Testis (tissue), 3 donors: ENCODE data around the gene WIPF2. TPM values are rescaled to one million over a fixed set of nuclear protein-coding genes. Genes with fewer than 3 reads are reported as not detected.

Experiments used
- DNase-seq: peaks from one replicate; pipeline ENCODE4 v3.0.0-alpha.2; 2019
- H3K27ac ChIP-seq, 2 donors: fragments of 200-600 bp; sonication (generic); one replicate each; pipeline ENCODE4 v1.5.1; 2019
- H3K27me3 ChIP-seq: fragments of 200-600 bp; sonication (generic); one replicate; pipeline ENCODE4 v1.5.1; 2019
- H3K36me3 ChIP-seq: fragments of 200-600 bp; sonication (generic); one replicate; pipeline ENCODE4 v1.5.1; 2017; ENCODE audit warnings: low read depth; ENCODE audit errors: missing control alignments
- H3K4me1 ChIP-seq: fragments of 200-600 bp; sonication (generic); one replicate; pipeline ENCODE4 v1.5.1; 2019
- H3K4me3 ChIP-seq, 2 donors: fragments of 200-600 bp; sonication (generic); one replicate each; pipeline ENCODE4 v1.5.1; 2017 to 2019
- H3K9me3 ChIP-seq: fragments of 200-600 bp; sonication (generic); one replicate; pipeline ENCODE4 v1.5.1; 2017
- CTCF ChIP-seq, 3 experiments: fragments of 450-650 bp in 2 of 3; fragments of 200-600 bp in 1 of 3; sonication (generic) in 1 of 3; IDR thresholded peaks; one replicate each; pipeline ENCODE4 v1.5.1; 2016 to 2019; ENCODE audit warnings: antibody characterized with exemption in 3 of 3, mild to moderate bottlenecking in 2 of 3, moderate library complexity in 1 of 3
- POLR2A ChIP-seq: fragments of 450-650 bp; IDR thresholded peaks from one replicate; pipeline ENCODE4 v1.6.1; 2017; ENCODE audit warnings: antibody characterized with exemption, mild to moderate bottlenecking, moderate library complexity
- WGBS, 2 donors: methylation state at CpG; one replicate each; pipeline ENCODE4 v1.1.5; 2018; 5-methylcytosine and 5-hydroxymethylcytosine counted together
- intact Hi-C: fragments of 100-400 bp; cut with DNase I; formaldehyde crosslinking; loops from one replicate; pipeline ENCODE4 v1.15.1; 2023; ENCODE audit warnings: low total_unique reads
- polyA plus RNA-seq: library from polyadenylated mRNA; stranded (reverse); fragments of 350-450 nt; fragmentation: Illumina TruSeq; extraction: RNeasy Lipid Tissue Mini Kit (QIAGEN cat#74804); gene quantifications from one replicate; pipeline ENCODE4 v1.2.3, GENCODE V29; 2014; ENCODE audit warnings: low read depth, low replicate concordance; ENCODE audit not compliant: insufficient read depth
- total RNA-seq, 2 donors: library from RNA; depleted of rRNA; stranded (reverse); fragments of >200 nt; gene quantifications; one replicate each; pipeline ENCODE4 v1.2.3, GENCODE V29; 2016

The WIPF2 gene
- total and polyA plus RNA-seq, 3 donors from 2014 or later = 16.4 to 21.1 (median 20.1) TPM

- peaks cover 66% of the 10 kb centered on the region for H3K4me1 ChIP-seq
- H3K36me3 ChIP-seq = no peaks in the 10 kb centered on the region
- peak; percentile 39 for DNase-seq
- TF ChIP-seq CTCF (IDR thresholded peaks at IDR 0.05) (no peak), POLR2A (no peak)
- no peak overlapping the region for H3K27ac ChIP-seq
- no peaks in the 10 kb centered on the region for H3K9me3 ChIP-seq
- H3K4me3 ChIP-seq = no peak overlapping the region
- 62 to 94% methylated on average over 2 of the region's 2 CpGs for WGBS, 2 donors
- H3K27me3 ChIP-seq = no peaks in the 10 kb centered on the region
- intact Hi-C loops = loop anchor here (10.0 kb wide), 1 partner anchor 105 kb away; the partner anchor contains the start of gene TOP2A
Observed at GRCh38 chr17:40309949-40310510, 90.9 kb downstream of the WIPF2 start.

GRCh38 chr17:40310882-40311391 is 91.8 kb downstream of the WIPF2 start:
- intact Hi-C loops = no loop called here

GRCh38 chr17:40311575-40311974 is 92.5 kb downstream of the WIPF2 start:
- Histone ChIP-seq H3K27ac (peak overlapping the region in 1 of 2 donors; percentile 39), H3K4me1 (peaks cover 71% of the 10 kb centered on the region), H3K9me3 (no peaks in the 10 kb centered on the region), H3K27me3 (no peaks in the 10 kb centered on the region), H3K4me3 (no peak overlapping the region), H3K36me3 (no peaks in the 10 kb centered on the region)
- no peak for DNase-seq
- TF ChIP-seq CTCF (IDR thresholded peaks at IDR 0.05) (no peak), POLR2A (no peak)
- intact Hi-C loops = no loop called here
- 48 to 53% methylated on average over 2 of the region's 2 CpGs for WGBS, 2 donors

More at GRCh38 chr17:40310882-40311391, 91.8 kb downstream of the WIPF2 start:
- Histone ChIP-seq H3K27ac (peak overlapping the region in 1 of 2 donors; percentile 21), H3K4me1 (peaks cover 68% of the 10 kb centered on the region), H3K36me3 (no peaks in the 10 kb centered on the region), H3K9me3 (no peaks in the 10 kb centered on the region), H3K27me3 (no peaks in the 10 kb centered on the region), H3K4me3 (no peak overlapping the region)
- WGBS, 2 donors = 69 to 82% methylated on average over 7 of the region's 7 CpGs
- DNase-seq = peak; percentile 48
- no peak for TF ChIP-seq POLR2A
- TF ChIP-seq CTCF (IDR thresholded peaks at IDR 0.05) = no peak

- Histone ChIP-seq H3K9me3 (no peaks in the 10 kb centered on the region), H3K36me3 (no peaks in the 10 kb centered on the region), H3K27me3 (no peaks in the 10 kb centered on the region), H3K4me3 (no peak overlapping the region), H3K4me1 (peaks cover 71% of the 10 kb centered on the region), H3K27ac (no peak overlapping the region)
- intact Hi-C loops = no loop called here
- 50 to 53% methylated on average over 6 to 7 of the region's 7 CpGs for WGBS, 2 donors
- no peak for DNase-seq
- no peak for TF ChIP-seq CTCF (IDR thresholded peaks at IDR 0.05)
- TF ChIP-seq POLR2A = no peak
Observed at GRCh38 chr17:40312131-40312731, 93.1 kb downstream of the WIPF2 start.
